HG02798 (cell line): ENCODE data around the gene MXRA7.
"Not testable (repeated sequence)": the region's sequence is repeated elsewhere in the genome, so short reads cannot be mapped to it uniquely, and the experiment has no call there.

ENCODE experiments used
- ATAC-seq: cut with Tn5 transposase; IDR thresholded peaks from one replicate; pipeline ENCODE4 v1.9.1; 2021; ENCODE audit warnings: mild to moderate bottlenecking; ENCODE audit not compliant: unreplicated experiment, poor library complexity

Gene MXRA7, protein sequence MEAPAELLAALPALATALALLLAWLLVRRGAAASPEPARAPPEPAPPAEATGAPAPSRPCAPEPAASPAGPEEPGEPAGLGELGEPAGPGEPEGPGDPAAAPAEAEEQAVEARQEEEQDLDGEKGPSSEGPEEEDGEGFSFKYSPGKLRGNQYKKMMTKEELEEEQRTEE

GRCh38 chr17:76710863-76711611 is at the start of gene MXRA7:
Gene MXRA7, minus strand, starts transcription at chr17:76710965. Its CDS starts 19 bp downstream, at chr17:76710946.
- ATAC-seq: peak; percentile 68

DNA sequence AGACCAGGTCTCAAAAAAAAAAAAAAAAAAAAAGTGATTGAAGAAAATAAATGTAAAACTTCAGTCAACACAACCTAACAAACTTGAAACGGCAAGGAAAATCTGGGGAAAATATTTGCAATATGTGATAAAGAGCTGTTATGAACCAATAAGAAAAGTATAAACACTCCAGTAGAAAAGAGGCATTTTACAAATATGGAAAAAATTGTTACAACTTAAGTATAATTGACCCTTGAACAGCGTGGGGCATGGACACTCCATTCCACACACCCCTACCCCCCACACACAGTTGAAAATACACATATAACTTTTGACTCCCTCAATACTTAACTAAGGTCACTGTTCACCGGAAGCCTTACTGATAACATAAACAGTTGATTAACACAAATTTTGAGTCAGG is 47.8 kb upstream of the MXRA7 start:
- no peak for ATAC-seq

DNA sequence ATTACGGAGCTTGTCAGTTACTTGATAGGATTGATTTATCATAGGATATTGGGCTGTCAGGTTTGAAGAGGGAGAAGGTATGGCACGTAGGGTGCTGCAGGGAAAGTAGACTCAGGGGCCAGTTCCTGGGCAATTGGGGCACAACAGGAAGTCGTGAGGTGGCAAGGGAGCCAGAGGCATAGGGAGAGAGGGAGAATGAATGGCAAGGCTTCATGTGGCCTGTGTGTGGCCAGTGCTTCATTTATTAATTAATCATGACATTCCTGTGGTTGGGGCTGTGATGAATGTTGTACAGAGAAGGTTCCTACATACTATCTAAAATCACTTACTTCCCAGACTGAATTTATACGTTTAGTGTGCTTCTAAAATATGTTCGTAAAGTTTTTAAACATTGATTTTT is 46.5 kb upstream of the MXRA7 start:
- ATAC-seq: no peak

DNA sequence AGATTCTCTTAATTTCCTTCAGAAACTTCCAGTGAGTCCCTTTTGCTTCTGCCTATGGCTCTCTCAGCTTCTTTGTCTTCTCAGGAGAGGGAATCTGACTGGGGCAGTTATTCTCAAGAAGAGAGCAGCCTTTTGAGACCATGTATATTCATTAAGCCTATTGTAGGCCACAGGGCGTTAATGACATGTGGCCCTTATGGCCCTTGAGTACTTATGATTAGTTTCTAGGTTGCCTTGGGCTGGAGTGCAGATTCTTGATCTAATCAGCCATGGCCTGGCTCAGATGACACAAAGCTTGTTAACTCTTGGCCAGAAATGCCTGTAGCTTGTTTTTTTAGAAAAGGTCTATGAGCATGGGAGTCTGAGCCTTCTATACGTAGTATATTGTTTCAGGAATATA is 44.5 kb upstream of the MXRA7 start:
- ATAC-seq: no peak

DNA sequence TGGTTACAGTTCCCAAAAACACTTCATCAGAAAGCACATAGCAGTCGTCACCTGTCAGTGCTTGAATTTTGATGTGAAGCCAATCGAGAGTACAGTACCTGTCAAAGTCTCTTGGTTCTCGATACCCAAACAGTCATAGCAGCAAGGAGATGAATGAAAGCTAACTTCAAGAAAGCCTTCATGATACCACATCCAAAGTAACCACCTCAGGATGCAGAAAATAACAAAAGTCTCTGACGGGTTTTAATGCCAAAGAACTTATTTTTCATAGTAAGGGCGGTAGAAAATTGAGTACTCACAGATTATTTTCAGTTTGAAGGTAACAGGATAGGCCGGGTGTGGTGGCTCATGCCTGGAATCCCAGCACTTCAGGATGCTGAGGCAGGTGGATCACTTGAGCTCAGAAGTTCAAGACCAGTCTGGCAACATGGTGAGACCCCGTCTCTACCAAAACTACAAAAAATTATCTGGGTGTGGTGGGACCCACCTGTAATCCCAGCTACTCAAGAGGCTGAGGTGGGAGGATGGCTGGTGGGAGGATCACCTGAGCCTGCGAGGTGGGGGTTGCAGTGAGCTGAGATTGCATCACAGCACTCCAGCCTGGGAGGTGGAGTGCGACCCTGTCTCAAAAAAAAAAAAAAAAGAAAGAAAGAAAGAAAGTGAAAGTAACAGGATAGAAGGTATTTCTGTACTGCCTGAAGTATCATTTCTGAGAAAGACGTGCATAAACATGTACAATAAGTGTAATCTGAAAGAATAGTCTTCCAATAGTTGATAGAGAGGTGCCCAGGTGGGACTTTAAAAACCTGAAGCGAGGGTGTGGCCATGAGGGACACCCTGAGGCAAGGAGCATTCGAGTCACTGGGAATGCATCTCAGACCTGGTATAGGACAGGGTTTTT is 42.5 kb upstream of the MXRA7 start:
- ATAC-seq: no peak

GRCh38 chr17:76752006-76752405 is 41.2 kb upstream of the MXRA7 start:
- no peak for ATAC-seq

DNA sequence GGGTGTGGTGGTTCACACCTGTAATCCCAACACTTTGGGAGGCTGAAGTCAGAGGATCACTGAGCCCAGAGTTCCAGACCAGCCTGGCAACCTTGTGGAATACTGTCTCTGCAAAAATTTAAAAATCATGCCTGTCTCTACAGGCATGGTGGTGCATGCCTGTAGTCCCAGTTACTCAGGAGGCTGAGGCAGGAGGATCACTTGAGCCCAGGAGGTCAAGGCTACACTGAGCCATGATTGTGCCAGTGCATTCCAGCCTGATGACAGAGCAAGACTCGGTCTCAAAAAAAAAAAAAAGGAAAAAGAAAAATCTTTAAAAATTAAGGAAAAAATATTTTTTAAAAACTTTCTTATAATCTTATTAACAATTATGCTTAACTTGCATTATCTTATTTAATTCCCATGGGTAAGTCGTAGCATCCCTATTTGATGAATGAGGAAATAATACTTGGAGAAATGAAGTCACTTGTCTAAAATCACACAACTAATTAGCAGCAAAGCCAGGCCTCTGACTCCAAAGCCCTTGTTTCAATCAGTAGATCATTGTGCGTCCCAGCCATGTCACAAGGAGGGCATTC is 40.7 kb upstream of the MXRA7 start:
- no peak for ATAC-seq

DNA sequence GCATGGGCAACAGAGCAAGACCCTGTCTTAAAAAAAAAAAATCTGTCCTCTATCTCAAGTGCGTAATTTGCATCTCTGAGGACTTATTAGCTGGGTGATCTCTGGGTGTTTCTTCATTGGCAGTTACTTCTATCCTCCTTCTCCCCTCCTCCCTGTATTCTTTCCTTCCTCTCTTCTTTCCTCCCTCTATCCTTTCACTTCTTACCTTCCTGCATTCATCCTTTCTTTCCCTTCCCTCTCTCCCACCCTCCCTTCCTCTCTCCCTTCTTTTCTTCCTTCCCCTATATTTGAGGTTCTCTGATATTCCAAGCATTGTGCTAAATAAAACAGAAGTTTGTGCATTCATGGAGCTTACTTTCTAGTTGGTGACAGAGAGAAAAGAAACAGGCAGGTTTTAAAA is 37.9 kb upstream of the MXRA7 start:
- no peak for ATAC-seq

- ATAC-seq: no peak
These were observed 37.1 kb upstream of the MXRA7 start for GRCh38 chr17:76747716-76748363.

GRCh38 chr17:76745785-76746184 is 35.0 kb upstream of the MXRA7 start:
- ATAC-seq: not testable (repeated sequence)

DNA sequence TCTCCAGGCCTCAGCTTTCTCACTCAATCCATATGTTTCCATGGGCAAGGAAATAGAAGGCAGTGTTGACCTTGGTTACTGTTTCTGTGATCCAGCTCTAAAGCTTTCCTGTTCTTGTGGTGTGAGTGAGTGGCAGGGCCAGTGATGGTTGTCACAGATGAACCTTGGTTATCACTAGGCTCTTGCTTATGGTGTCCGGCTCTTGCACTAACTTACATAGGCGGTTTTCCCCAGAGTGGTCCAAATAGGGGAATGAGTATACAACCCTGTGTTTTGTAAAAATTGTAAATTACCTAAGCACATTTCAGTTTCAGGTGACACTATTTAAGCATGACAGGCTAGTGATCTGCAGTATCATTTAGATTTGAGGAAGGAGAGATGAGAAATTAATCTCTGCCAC is 34.0 kb upstream of the MXRA7 start:
- ATAC-seq: no peak

DNA sequence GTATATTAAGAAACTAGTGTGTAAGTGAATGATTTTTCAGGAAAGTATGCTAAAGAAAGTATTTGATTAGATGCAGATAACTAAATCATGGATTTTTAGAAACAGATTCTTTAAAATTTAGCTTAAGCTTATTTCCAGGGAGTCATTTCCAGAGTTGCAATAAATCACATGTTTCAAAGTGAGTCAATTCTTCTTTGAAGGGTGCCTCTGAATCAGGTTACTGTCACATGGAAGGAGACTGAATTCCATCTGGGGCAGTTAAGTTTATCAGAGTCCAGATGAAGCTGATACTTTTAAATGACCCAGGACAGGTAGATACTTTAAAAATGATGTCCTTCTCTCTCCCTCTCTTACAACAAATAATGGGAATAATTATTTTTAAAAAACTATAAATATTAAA is 32.2 kb upstream of the MXRA7 start:
- no peak for ATAC-seq

- ATAC-seq: no peak
These were observed 29.8 kb upstream of the MXRA7 start for GRCh38 chr17:76740329-76741118.

DNA sequence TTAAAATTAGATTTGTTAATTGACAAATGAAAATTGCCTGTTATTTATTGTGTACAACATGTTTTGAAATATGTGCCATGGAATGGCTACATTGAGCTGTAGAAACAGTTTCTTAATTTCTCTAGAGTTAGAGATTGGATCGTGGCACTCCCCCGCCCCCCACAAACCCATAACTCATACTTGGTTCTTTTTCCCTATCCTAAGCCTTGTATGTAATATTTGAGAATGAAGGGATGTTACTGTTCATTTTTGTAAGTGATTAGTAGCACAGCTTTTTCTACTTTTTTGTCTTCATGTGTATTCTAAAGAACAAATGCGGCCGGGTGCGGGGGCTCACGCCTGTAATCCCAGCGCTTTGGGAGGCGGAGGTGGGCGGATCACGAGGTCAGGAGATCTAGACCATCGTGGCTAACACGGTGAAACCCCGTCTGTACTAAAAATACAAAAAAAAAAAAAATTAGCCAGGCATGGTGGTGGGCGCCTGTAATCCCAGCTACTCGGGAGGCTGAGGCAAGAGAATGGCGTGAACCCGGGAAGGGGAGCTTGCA is 28.9 kb upstream of the MXRA7 start:
- not testable (repeated sequence) for ATAC-seq

DNA sequence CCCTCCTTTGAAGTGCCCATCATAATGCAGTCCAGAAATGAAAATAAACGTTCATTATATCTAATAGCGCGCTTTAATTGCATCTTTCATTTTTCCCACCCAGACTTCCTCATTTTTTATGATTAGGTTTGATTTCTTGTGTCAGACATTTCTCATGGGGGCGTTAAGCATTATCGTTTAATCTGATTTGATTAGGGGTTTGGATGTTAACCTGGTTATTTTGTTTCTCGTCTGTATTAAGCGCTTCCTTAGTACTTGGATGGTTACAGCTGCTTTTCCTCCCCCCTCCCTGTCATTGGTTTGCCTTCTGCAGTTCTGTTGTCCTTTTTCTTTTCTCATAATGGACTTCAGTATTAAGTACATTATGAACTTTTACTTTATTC is 27.7 kb upstream of the MXRA7 start:
- no peak for ATAC-seq

- ATAC-seq: peak; percentile 57
These were observed 27.1 kb upstream of the MXRA7 start, which contains the start of gene MFSD11 for GRCh38 chr17:76737676-76738467. Gene MFSD11, plus strand, starts transcription at chr17:76738119. Its CDS starts 234 bp downstream, at chr17:76738353.

GRCh38 chr17:76737082-76737675 is 26.4 kb upstream of the MXRA7 start, which contains the start of gene SRSF2:
Gene SRSF2, minus strand, starts transcription at chr17:76737331. Its CDS starts 171 bp downstream, at chr17:76737160.
- peak; percentile 73 for ATAC-seq
